HFF-Myc (cell line): ENCODE measurements around the gene CFAP410.
"Not testable (repeated sequence)": the region's sequence is repeated elsewhere in the genome, so short reads cannot be mapped to it uniquely, and the experiment has no call there.

ENCODE experiments used
- DNase-seq: peaks from one replicate; pipeline ENCODE4 v3.0.0-alpha.2; 2011; ENCODE audit warnings: low read depth; ENCODE audit errors: extremely low read depth
- H3K4me3 ChIP-seq: replicated peaks from 2 replicates; pipeline ENCODE4 v1.5.1; 2011; ENCODE audit warnings: low read depth, mild to moderate bottlenecking, control low read depth, low read length
- CTCF ChIP-seq: IDR thresholded peaks from 2 replicates; pipeline ENCODE4 v1.5.1; 2012; ENCODE audit warnings: mild to moderate bottlenecking, low read depth, low read length, control low read depth; ENCODE audit errors: missing control alignments

CFAP410 gene

DNA sequence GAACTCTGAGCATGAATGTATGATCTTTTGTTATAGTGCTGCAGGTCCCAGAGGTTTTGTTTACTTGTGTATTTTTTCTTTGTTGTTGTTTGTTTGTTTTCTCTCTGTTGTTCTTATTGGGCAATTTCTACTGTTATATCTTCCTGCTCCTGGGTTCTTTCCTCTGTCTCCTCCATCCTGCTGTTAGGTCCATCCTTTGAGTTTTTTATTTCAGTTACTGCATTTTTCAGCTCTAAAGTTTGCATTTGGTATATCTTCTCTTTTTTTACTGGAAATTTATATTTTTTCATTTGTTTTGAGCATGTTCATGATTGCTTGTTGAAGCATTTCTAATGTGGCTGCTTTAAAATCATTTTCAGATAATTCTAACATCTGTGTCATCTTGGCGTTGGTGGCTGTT lies 24.1 kb upstream of the CFAP410 start:
- DNase-seq: no peak
- H3K4me3 ChIP-seq: no peak overlapping the region
- no peak for TF ChIP-seq CTCF

GRCh38 chr21:44361903-44362302 lies 22.7 kb upstream of the CFAP410 start:
- not testable (repeated sequence) for DNase-seq, H3K4me3 ChIP-seq

DNA sequence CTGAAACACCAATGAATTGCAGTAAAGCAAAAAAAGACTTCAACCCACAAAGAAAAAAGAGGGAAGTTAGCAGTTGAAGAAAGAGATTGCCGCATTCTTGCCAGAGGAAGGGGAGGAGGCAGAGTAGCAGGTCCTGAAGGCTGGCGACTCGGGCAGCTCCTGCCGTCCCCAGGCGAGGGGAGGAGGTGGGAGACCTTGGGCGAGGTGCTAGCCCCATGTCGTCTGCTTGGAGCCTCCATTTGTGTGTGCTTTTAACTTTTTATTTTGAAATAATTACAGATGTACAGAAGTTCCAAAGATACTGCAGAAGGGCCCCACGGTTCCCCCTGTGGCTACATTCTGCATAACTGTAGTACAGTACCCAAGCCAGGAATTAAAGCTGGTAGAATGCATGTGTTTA lies 21.0 kb upstream of the CFAP410 start:
- no peak overlapping the region for H3K4me3 ChIP-seq
- no peak for DNase-seq
- no peak for TF ChIP-seq CTCF

DNA sequence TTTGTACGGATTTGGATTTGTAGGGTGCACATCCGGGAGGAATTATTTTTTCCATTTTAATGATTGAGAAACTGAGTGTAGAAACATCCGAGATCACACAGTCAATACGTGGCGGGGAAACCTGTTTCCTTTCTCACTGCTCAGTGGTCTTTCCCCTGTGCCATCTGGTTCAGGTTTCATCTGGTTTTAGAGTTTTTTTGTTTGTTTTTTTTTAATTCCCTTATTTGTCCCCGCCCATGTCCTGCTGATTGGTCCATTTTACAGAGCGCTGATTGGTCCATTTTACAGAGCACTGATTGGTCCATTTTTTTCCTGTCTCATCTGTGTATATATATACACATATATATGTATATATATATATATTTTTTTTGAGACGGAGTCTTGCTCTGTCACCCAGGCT lies 20.2 kb upstream of the CFAP410 start:
- H3K4me3 ChIP-seq: no peak overlapping the region
- no peak for DNase-seq
- TF ChIP-seq CTCF: no peak

DNA sequence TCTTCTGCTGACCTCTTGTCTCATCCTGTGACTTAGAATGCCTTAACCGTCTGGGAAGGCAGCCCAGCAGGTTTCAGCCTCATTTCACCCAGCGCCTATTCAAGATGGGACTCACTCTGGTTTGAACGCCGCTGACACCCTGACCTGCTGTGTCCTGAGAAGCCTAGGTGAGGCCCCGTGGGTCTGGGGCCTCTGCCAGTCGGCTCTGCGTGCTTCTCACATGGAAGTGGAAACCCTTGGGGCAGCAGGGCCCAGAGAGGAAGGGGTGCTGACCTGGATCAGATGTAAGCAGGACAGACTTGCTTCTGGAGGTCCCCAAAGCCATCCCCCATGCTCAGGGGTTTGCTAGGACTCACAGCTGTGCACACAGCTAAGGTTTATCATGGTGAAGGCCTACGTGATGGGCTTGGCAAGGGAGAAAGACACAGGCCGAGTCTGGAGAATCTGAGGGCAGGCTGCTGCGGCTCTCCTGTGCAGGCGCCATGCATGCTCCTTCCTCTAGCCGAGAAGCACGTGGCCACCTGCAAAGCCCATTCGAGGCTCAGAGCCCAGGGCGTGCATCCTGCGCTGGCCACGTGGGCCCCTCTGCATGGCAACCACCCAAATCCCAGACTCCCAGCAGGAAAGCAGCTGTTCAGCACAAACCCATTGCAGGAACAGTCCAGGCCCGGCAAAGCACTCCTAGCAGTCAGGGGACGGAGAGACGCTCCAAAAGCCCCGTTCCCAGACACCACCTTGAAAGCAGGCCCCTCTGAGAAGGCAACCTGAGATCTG lies 18.1 kb upstream of the CFAP410 start:
- no peak overlapping the region for H3K4me3 ChIP-seq
- no peak for TF ChIP-seq CTCF
- no peak for DNase-seq

- no peak overlapping the region for H3K4me3 ChIP-seq
- no peak for TF ChIP-seq CTCF
- no peak for DNase-seq
Observed at GRCh38 chr21:44356636-44357035, 17.4 kb upstream of the CFAP410 start.

DNA sequence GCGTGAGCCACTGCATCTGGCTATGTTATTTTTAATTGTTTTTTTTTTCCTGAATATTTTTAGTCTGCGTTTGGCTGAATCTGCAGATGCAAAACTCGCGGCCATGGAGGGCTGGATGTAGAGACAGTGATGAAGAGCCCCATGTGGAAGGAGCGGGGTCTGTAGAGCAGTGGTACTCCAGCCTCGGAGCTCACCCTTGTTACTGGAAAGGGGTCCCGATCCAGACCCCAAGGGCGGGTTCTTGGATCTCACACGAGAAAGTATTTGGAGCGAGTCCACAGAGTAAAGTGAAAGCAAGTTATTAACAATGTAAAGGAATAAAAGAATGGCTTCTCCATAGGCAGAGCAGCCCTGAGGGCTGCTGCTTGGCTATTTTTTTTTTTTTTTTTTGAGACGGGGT lies 17.0 kb upstream of the CFAP410 start:
- H3K4me3 ChIP-seq: no peak overlapping the region
- TF ChIP-seq CTCF: no peak
- DNase-seq: no peak
